Measurements from ENCODE around the gene SETD3.
A peak's percentile ranks its signal among the peaks of the same experiment; 100 is the strongest.

GRCh38 chr14:99389174-99389826 lies 91.4 kb downstream of the SETD3 start:
- no peak for TF ChIP-seq POLR2A (IDR thresholded peaks at IDR 0.05)
- TF ChIP-seq, protein P1, sequence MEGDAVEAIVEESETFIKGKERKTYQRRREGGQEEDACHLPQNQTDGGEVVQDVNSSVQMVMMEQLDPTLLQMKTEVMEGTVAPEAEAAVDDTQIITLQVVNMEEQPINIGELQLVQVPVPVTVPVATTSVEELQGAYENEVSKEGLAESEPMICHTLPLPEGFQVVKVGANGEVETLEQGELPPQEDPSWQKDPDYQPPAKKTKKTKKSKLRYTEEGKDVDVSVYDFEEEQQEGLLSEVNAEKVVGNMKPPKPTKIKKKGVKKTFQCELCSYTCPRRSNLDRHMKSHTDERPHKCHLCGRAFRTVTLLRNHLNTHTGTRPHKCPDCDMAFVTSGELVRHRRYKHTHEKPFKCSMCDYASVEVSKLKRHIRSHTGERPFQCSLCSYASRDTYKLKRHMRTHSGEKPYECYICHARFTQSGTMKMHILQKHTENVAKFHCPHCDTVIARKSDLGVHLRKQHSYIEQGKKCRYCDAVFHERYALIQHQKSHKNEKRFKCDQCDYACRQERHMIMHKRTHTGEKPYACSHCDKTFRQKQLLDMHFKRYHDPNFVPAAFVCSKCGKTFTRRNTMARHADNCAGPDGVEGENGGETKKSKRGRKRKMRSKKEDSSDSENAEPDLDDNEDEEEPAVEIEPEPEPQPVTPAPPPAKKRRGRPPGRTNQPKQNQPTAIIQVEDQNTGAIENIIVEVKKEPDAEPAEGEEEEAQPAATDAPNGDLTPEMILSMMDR (IDR thresholded peaks at IDR 0.05) = peak; percentile 28 to 71 (median 57)
